ENCODE results near the gene GFER. TPM values are rescaled to one million over a fixed set of nuclear protein-coding genes. Genes with fewer than 3 reads are reported as not detected.

GFER gene
- total and polyA plus RNA-seq, 2 of the 8 experiments (the other 6 are each of a cell fraction or from before 2014, with no cell fraction given), result 17.7 to 37.9 TPM

- Histone ChIP-seq H4K5ac (ENCODE audit: insufficient read length, low read depth, low read length) (no peak overlapping the region), H3K23me2 (ENCODE audit: low read depth, low read length) (peaks cover 7% of the 10 kb centered on the region; the same call in 1 of the 2 replicates), H4K20me1 (replicated peaks in 1 of 2; ENCODE audit: control insufficient read depth in 1 of 2, insufficient read depth in 2 of 2, low read length in 2 of 2) (peaks cover 0 to 9% of the 10 kb centered on the region in 2 experiments), H2BK20ac (ENCODE audit: low read length) (0 out of 2 replicates have a peak overlapping the region, but pooled peaks have one; percentile 80), H3K9ac (replicated peaks in 1 of 4; ENCODE audit: extremely low read depth in 1 of 4, low read depth in 3 of 4, low read length in 3 of 4) (no peak overlapping the region), H3K18ac (ENCODE audit: extremely low read depth, low read length) (no peak overlapping the region), H3K27me3 (replicated peaks in 1 of 4; ENCODE audit: control insufficient read depth in 3 of 4, extremely low read depth in 1 of 4, insufficient read depth in 3 of 4, low read length in 3 of 4) (peaks cover 3 to 36% (median 29%) of the 10 kb centered on the region in 4 experiments), H4K8ac (ENCODE audit: extremely low read depth, insufficient read depth, low read length) (no peak overlapping the region; the same call in 1 of the 2 replicates), H2BK15ac (ENCODE audit: low read length) (peak overlapping the region; percentile 97), H2BK12ac (ENCODE audit: low read depth, low read length) (0 out of 2 replicates have a peak overlapping the region, but pooled peaks have one; percentile 80), H2BK120ac (replicated peaks; ENCODE audit: low read depth, low read length) (no peak overlapping the region), H3K4me3 (ENCODE audit: extremely low read depth in 1 of 4, insufficient read depth in 2 of 4, low read depth in 3 of 4, low read length in 4 of 4) (peak overlapping the region in 1 of 4 experiments; percentile 50; a peak in 1 of 8 replicates), H3K14ac (ENCODE audit: insufficient read length) (no peak overlapping the region), H3K23ac (ENCODE audit: insufficient read length) (no peak overlapping the region), H4K91ac (replicated peaks; ENCODE audit: insufficient read length, low read length) (no peak overlapping the region), H3K27ac (ENCODE audit: low read depth, low read length) (no peak overlapping the region), H2AFZ (ENCODE audit: low read length) (no peak overlapping the region), H3K9me3 (ENCODE audit: insufficient read depth in 2 of 2, low read depth in 1 of 2, low read length in 1 of 2) (no peaks in the 10 kb centered on the region), H3K36me3 (ENCODE audit: control insufficient read depth in 2 of 4, insufficient read depth in 4 of 4, low read length in 3 of 4) (no peaks in the 10 kb centered on the region), H3K56ac (replicated peaks; ENCODE audit: insufficient read length, low read depth, low read length) (no peak overlapping the region), H3K79me1 (ENCODE audit: low read depth, low read length) (no peaks in the 10 kb centered on the region), H2AK5ac (ENCODE audit: low read depth, low read length) (no peak overlapping the region; the same call in 1 of the 2 replicates), H2BK5ac (ENCODE audit: low read depth, low read length) (no peak overlapping the region), H3K79me2 (ENCODE audit: control insufficient read depth in 1 of 2, insufficient read depth in 2 of 2, low read length in 2 of 2) (no peaks in the 10 kb centered on the region), H3K4me2 (ENCODE audit: insufficient read depth in 1 of 2, low read depth in 2 of 2, low read length in 2 of 2) (peak overlapping the region; percentile 59 to 61; a peak in 1 of 4 replicates), H3K4ac (replicated peaks; ENCODE audit: insufficient read length, low read depth, low read length) (no peak overlapping the region), H3K4me1 (replicated peaks in 1 of 4; ENCODE audit: control insufficient read depth in 3 of 4, insufficient read depth in 4 of 4, low read length in 3 of 4) (peaks cover 0 to 14% (median 11%) of the 10 kb centered on the region in 4 experiments; a peak in 5 of 7 replicates)
- POLR2A ChIA-PET (ENCODE audit: partially characterized antibody), result interaction anchor here (0.7 to 2.1 kb wide), 4 partner anchors 61 to 157 kb away, joined by 3 to 7 read pairs (median 3); partner anchors contain the start of genes RPS2 and TRAF7
- DNase-seq (ENCODE audit: low read depth in 1 of 2, low spot score in 2 of 2) (no peak), FAIRE-seq (no peak)
- WGBS, 2 experiments (ENCODE audit: extremely low coverage in 1 of 2, insufficient coverage in 1 of 2, insufficient read length in 1 of 2, insufficient replicate concordance in 2 of 2, low coverage in 1 of 2, low lambda C conversion rate in 2 of 2, missing lambda C conversion rate in 1 of 2), result 93% methylated on average over 15 of the region's 16 CpGs; no CpG with 5 or more reads in 1 of the 2 experiments
- CTCF ChIA-PET (ENCODE audit: partially characterized antibody), result interaction anchor here (1.0 to 7.5 kb wide), 5 partner anchors 9 to 367 kb away, joined by 3 to 55 read pairs (median 5); no protein-coding TSS in a partner anchor
- no peak for TF ChIP-seq SIN3A (conservative IDR thresholded peaks at IDR 0.05 in 1 of 2, IDR thresholded peaks at IDR 0.05 in 1 of 2; ENCODE audit: low read depth in 1 of 2, low read length in 2 of 2)
- TF ChIP-seq NANOG (IDR thresholded peaks at IDR 0.05; ENCODE audit: insufficient read depth, low read depth, low read length, poor library complexity, severe bottlenecking), result no peak
- no peak for TF ChIP-seq HDAC6 (IDR thresholded peaks at IDR 0.05; ENCODE audit: low read depth, low read length)
- no peak for TF ChIP-seq TAF7 (optimal IDR thresholded peaks at IDR 0.05; ENCODE audit: borderline replicate concordance, low read depth, low read length)
- TF ChIP-seq TBP (IDR thresholded peaks at IDR 0.05; ENCODE audit: low read depth, low read length), result no peak
- TF ChIP-seq FOSL1 (IDR thresholded peaks at IDR 0.05; ENCODE audit: insufficient read depth, low read depth, low read length), result no peak
- no peak for TF ChIP-seq EP300 (IDR thresholded peaks at IDR 0.05; ENCODE audit: borderline replicate concordance in 1 of 2, low read depth in 2 of 2, low read length in 2 of 2)
- TF ChIP-seq EGR1 (IDR thresholded peaks at IDR 0.05; ENCODE audit: borderline replicate concordance, low read depth, low read length), result no peak
- TF ChIP-seq RXRA (IDR thresholded peaks at IDR 0.05; ENCODE audit: insufficient read depth, low read depth, low read length), result no peak
- TF ChIP-seq NRF1 (IDR thresholded peaks at IDR 0.05; ENCODE audit: low read depth, low read length), result no peak
- no peak for TF ChIP-seq EZH2 (IDR thresholded peaks at IDR 0.05; ENCODE audit: low read depth, low read length, severe bottlenecking)
These were observed 42.0 kb downstream of the GFER start for GRCh38 chr16:2025878-2026460.
